Right forelimb (tissue), 1 donor: ENCODE data around the gene ZSWIM3.
A peak's percentile ranks its signal among the peaks of the same experiment; 100 is the strongest.
"Not testable (repeated sequence)": the region's sequence is repeated elsewhere in the genome, so short reads cannot be mapped to it uniquely, and the experiment has no call there.

Experiments used
- DNase-seq: peaks from one replicate; pipeline ENCODE4 v3.0.0-alpha.2; 2018

ZSWIM3 gene

DNA sequence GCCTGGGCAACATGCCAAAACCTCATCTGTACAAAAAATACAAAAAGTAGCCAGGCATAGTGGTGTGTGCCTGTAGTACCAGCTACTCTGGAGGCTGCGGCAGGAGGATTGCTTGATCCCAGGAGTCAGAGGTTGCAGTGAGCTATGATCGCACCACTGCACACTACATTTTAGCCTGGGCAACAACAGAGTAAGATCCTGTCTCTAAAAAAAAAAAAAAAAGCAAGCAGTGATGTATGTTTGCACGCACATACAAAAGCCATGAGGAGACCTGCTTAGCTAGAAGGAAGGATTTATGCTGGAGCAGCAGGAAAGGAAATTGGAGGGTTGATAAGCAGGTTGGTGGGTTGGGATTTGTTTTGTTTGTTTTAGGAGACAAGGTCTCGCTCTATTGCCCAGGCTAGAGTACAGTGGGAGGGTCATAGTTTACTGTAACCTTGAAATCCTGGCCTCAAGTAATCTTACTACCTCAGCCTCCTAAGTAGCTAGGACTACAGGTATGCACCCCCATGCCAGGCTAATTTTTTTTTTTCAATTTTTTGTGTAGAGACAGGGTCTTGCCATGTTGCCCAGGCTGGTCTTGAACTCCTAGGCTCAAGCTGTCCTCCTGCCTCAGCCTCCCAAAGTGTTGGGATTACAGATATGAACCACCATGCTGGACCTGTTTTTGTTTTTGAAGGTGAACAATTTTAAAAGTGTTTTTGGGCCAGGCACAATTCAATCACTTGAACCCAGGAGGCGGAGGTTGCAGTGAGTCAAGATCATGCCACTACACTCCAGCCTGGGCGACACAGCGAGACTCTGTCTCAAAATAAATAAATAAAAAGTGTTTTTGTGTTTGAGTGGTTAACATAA lies 4.0 kb downstream of the ZSWIM3 start:
- no peak for DNase-seq

DNA sequence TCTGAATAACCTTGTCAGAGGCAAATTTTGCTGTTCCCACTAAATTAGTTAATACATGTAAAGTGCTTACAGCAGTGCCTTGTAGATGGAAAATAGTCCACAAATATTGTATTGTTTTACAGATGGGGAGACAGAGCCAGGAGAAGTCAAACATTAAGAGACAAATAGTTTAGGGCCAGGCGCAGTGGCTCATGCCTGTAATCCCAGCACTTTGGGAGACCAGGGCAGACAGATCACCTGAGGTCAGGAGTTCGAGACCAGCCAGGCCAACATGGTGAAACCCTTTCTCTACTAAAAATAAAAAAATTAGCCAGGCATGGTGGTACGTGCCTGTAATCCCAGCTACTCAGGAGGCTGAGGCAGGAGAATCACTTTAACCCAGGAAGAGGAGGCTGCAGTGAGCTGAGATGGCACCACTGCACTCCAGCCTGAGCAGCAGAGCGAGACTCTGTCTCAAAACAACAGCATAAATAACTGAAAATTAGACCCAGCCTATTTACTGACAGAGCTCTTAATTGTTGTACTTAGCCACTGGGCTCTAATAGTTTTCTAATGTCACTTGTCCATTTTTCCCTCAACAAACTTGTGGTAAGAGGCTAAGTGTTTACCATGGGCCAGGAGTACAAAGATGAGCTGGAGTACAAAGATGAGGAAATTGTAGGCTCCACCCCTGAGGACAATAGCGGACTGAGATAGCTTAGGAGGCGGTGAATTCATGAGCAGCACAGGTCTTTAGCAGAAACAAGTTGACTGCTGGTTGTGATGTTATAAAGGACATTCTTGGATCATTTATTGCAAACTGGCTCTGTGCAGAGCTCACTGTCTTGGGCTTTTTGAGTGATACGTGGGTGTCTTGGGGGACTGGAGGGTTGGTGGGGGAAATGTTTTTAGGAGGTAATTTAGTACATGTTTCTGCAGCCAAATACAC lies 6.4 kb downstream of the ZSWIM3 start:
- DNase-seq = no peak

DNA sequence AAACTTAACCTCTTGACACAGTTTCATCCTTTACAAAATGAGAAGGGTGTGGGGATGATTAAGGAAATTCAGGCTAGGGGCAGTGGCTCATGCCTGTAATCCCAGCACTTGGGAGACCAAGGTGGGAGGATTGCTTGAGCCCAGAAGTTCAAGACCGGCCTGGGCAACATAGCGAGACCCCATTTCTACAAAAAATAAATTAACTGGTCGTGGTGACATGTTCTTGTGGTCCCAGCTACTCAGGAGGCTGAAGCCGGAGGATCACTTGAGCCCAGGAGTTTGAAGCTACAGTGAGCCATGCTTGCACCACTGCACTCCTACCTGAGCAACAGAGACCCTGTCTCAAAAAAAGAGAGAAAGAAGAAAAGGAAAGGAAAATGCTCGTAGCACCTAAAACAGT lies 9.0 kb downstream of the ZSWIM3 start:
- DNase-seq = no peak

DNA sequence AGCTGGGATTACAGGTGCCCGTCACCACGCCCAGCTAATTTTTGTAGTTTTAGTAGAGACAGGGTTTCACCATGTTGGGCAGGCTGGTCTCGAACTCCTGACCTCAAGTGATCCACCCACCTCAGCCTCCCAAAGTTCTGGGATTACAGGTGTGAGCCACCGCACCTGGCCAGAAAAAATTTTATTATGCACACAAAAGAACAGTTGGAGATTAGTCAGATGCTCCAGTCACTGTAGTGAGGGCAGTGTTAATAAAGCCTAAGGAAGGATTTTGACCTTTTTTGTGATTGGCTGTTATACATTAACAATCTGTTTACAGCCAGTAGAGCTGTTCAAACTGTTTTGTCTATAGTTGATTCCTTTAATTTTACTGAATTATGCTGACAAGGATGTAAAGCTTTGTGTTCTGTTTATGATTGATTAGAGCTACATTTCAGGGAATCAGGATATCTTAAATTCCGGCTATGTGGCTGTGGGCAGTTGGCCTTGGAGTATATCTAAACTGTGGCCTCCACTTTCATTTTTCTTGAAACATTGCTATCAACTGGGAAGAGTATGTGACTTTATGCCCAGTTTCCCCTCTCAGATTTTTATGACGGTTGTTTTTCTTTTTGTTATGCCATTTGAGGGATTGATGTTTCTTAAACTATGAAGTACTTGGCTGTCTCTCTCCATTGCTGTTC lies 9.9 kb downstream of the ZSWIM3 start:
- no peak for DNase-seq

- no peak for DNase-seq
Observed at GRCh38 chr20:45867819-45868176, 10.4 kb downstream of the ZSWIM3 start.

DNA sequence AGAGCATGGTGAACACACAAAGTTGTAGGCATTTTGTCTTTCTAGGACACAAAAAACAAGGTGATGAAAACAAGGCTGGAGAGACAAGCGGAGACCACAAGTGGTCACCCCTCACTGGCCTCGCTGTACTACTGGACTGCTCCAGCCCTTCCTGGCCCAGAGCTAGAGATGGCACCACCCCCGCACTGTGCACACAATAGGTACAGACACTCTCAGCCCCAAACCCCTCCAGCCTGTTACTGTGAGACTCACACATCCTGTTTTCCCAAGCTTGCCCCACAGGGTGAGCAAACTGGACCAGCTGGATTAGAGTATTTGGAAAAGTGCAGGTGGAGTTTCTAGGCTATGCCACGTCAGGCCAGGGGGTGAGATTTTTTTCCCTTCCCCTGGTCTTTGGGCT lies 15.2 kb downstream of the ZSWIM3 start:
- no peak for DNase-seq

- no peak for DNase-seq
Observed at GRCh38 chr20:45873409-45874103, 16.1 kb downstream of the ZSWIM3 start.

DNA sequence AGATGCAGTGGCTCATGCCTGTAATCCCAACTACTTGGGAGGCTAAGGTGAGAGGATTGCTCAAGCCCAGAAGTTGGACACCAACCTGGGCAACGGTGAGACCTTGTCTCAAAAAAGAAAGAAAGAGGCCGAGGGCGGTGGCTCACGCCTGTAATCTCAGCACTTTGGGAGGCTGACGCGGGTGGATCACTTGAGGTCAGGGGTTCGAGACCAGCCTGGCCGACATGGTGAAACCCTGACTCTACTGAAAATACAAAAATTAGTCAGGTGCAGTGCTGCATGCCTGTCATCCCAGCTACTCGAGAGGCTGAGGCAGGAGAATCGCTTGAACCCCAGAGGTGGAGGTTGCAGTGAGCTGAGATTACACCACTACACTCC lies 16.7 kb downstream of the ZSWIM3 start:
- not testable (repeated sequence) for DNase-seq

GRCh38 chr20:45874576-45874975 lies 17.2 kb downstream of the ZSWIM3 start:
- no peak for DNase-seq

DNA sequence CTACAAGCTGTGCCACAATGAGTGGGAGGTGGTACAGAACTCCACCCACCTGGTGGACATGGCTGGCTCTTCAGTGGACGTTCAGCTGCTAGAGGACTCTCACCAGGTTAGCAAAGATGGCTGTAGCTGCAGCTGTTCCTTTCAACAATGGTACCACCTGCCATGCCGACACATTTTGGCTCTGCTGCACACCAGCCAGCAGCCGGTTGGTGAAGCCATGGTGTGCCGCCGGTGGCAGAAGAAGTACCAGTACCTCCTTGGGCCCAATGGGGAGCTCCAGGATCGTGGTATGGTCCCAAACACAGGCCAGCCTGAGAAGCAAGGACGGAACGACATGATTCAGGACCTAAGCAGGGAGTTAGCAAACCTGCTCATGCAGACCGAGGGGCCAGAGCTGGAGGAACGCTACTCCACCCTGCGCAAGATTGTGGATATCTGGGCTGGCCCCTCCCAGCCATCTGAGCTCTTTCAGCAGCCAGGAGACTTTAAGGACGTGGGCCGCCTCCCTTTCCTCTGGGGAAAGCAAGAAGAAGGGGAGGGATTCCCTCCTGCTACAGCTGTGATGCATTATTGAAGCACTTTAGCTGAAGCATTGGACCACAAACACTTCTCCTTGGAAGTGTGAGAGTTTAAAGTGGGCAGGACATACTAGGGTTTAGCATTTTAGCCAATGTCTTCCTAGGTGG lies 20.8 kb downstream of the ZSWIM3 start:
- no peak for DNase-seq

- DNase-seq = peak; percentile 100
Observed at GRCh38 chr20:45880988-45881788, 23.8 kb downstream of the ZSWIM3 start, which contains the start of gene ZSWIM1. ZSWIM1 (plus strand) TSS chr20:45881227; CDS start chr20:45882593, 1,366 bp downstream.

- DNase-seq = no peak
Observed at GRCh38 chr20:45882469-45883099, 25.2 kb downstream of the ZSWIM3 start.

GRCh38 chr20:45883100-45883469 lies 25.7 kb downstream of the ZSWIM3 start:
- no peak for DNase-seq

DNA sequence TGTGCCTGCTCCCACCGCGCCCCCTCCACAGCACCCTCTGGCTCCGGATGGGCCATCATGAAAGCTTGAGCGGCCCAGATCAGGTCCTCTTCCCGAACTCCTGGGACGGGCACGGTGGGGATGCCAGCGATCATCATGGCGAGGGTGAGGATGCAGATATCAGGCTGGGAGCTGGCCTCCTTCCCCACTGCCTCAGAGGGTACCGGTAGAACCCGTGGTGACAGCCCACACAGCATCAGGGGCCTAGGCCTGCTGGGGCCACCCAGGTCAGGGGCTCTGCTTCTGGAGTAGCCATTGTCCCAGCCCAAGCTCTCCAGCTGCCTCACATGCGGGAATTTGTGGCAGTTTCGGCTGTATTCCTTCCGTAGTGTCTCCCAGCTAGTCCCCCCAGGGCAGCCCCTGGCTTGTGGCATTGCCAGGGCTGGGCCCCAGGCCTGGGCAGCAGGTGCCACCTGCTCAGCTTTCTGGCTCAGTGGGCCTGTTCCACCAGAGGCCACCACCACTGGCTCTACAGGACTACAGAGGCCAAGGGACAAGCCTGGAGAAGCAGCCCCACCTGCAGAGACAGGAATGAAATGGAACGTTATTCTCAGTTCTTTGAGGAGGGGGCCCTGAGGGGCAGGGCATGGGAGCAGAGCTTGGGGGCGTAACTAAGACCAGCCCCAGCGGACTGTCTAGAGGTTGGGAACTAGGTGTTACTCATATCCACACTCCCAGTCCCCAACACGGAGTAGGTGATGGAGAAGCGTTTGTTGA lies 29.4 kb downstream of the ZSWIM3 start:
- DNase-seq = no peak

DNA sequence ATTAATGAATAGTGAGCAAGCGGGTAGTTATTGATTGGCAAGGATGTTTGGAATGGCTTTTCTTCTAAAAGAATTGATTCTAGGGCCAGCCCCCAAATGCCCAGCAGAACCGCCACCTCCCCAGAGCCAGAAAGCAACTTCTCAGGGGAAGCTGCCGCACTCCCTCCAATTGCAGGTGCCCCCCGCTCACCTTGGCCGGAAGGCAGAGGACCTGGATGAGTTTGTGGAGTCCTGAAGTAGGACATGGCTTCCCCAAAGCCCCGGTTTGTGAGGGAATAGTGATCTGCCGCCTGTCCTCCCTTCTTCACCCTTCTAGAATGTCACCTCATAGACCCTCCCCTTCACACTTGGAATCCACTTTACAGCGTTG lies 29.9 kb downstream of the ZSWIM3 start, which contains the start of gene SPATA25:
TSS of gene SPATA25 (minus strand) at position 277 of the 370 bp plus-strand sequence. CDS start at position 245, 32 bp downstream.
- DNase-seq = no peak

DNA sequence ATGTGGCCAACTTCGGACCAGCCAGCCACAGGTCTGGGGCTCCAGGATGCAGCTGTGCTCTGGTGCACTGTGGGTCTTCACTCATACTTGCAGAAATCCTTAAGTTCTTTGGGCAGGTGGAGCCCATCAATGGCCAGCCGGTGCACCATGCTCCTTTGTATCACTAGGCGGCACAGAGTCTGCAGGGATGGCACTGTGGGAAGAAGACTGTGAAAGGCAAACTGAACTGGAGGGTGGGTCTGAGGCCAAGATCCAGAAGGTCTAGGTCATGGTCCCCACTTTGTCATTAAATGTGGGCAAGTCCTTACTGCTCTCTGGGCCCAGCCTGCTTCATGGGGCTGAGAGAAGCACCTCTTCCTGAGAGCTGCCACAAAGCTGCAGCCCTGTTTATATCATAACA lies 31.3 kb downstream of the ZSWIM3 start:
- no peak for DNase-seq

- DNase-seq = peak; percentile 87
Observed at GRCh38 chr20:45890077-45890984, 32.9 kb downstream of the ZSWIM3 start.
